ENCODE results near the gene PPP1R1A.

The PPP1R1A gene

GRCh38 chr12:54598970-54599369, 10.5 kb upstream of the PPP1R1A start:
- no peak for DNase-seq (ENCODE audit: low spot score)

GRCh38 chr12:54596526-54596946, 8.1 kb upstream of the PPP1R1A start:
- no peak for DNase-seq (ENCODE audit: low spot score)
- H3K36me3 ChIP-seq (ENCODE audit: low read depth), result no peaks in the 10 kb centered on the region
- H3K4me1 ChIP-seq (ENCODE audit: insufficient read depth, poor library complexity, severe bottlenecking), result no peaks in the 10 kb centered on the region
- peak; percentile 76 for ATAC-seq (ENCODE audit: low read depth)
- no peaks in the 10 kb centered on the region for H3K9me3 ChIP-seq (ENCODE audit: severe bottlenecking)
- TF ChIP-seq CTCF (IDR thresholded peaks at IDR 0.05; ENCODE audit: poor library complexity, severe bottlenecking), result peak; percentile 90
- no peak overlapping the region for H3K27ac ChIP-seq (ENCODE audit: poor library complexity, severe bottlenecking)
- no peaks in the 10 kb centered on the region for H3K27me3 ChIP-seq (ENCODE audit: insufficient read depth, poor library complexity, severe bottlenecking)
- no peak overlapping the region for H3K4me3 ChIP-seq (ENCODE audit: severe bottlenecking)

More at GRCh38 chr12:54598970-54599369, 10.5 kb upstream of the PPP1R1A start:
- H3K4me1 ChIP-seq (ENCODE audit: insufficient read depth, poor library complexity, severe bottlenecking), result no peaks in the 10 kb centered on the region
- no peak overlapping the region for H3K4me3 ChIP-seq (ENCODE audit: severe bottlenecking)
- no peaks in the 10 kb centered on the region for H3K9me3 ChIP-seq (ENCODE audit: severe bottlenecking)
- H3K36me3 ChIP-seq (ENCODE audit: low read depth), result no peaks in the 10 kb centered on the region
- H3K27me3 ChIP-seq (ENCODE audit: insufficient read depth, poor library complexity, severe bottlenecking), result no peaks in the 10 kb centered on the region
- no peak overlapping the region for H3K27ac ChIP-seq (ENCODE audit: poor library complexity, severe bottlenecking)
- TF ChIP-seq CTCF (IDR thresholded peaks at IDR 0.05; ENCODE audit: poor library complexity, severe bottlenecking), result no peak
- no peak for ATAC-seq (ENCODE audit: low read depth)

GRCh38 chr12:54595471-54595870, 7.0 kb upstream of the PPP1R1A start:
- Histone ChIP-seq H3K27ac (ENCODE audit: poor library complexity, severe bottlenecking) (no peak overlapping the region), H3K9me3 (ENCODE audit: severe bottlenecking) (no peaks in the 10 kb centered on the region), H3K4me1 (ENCODE audit: insufficient read depth, poor library complexity, severe bottlenecking) (no peaks in the 10 kb centered on the region), H3K36me3 (ENCODE audit: low read depth) (no peaks in the 10 kb centered on the region), H3K27me3 (ENCODE audit: insufficient read depth, poor library complexity, severe bottlenecking) (no peaks in the 10 kb centered on the region), H3K4me3 (ENCODE audit: severe bottlenecking) (no peak overlapping the region)
- ATAC-seq (ENCODE audit: low read depth) (no peak), DNase-seq (ENCODE audit: low spot score) (no peak)
- no peak for TF ChIP-seq CTCF (IDR thresholded peaks at IDR 0.05; ENCODE audit: poor library complexity, severe bottlenecking)

- Histone ChIP-seq H3K4me3 (ENCODE audit: severe bottlenecking) (no peak overlapping the region), H3K4me1 (ENCODE audit: insufficient read depth, poor library complexity, severe bottlenecking) (no peaks in the 10 kb centered on the region), H3K9me3 (ENCODE audit: severe bottlenecking) (no peaks in the 10 kb centered on the region), H3K36me3 (ENCODE audit: low read depth) (no peaks in the 10 kb centered on the region), H3K27ac (ENCODE audit: poor library complexity, severe bottlenecking) (no peak overlapping the region), H3K27me3 (ENCODE audit: insufficient read depth, poor library complexity, severe bottlenecking) (peaks cover 8% of the 10 kb centered on the region)
- no peak for ATAC-seq (ENCODE audit: low read depth)
- no peak for DNase-seq (ENCODE audit: low spot score)
- TF ChIP-seq CTCF (IDR thresholded peaks at IDR 0.05; ENCODE audit: poor library complexity, severe bottlenecking), result no peak
These were observed 5.3 kb upstream of the PPP1R1A start for GRCh38 chr12:54593725-54594124.

- no peak for TF ChIP-seq CTCF (IDR thresholded peaks at IDR 0.05; ENCODE audit: poor library complexity, severe bottlenecking)
- Histone ChIP-seq H3K27me3 (ENCODE audit: insufficient read depth, poor library complexity, severe bottlenecking) (peaks cover 12% of the 10 kb centered on the region), H3K4me3 (ENCODE audit: severe bottlenecking) (no peak overlapping the region), H3K36me3 (ENCODE audit: low read depth) (no peaks in the 10 kb centered on the region), H3K4me1 (ENCODE audit: insufficient read depth, poor library complexity, severe bottlenecking) (no peaks in the 10 kb centered on the region), H3K27ac (ENCODE audit: poor library complexity, severe bottlenecking) (no peak overlapping the region), H3K9me3 (ENCODE audit: severe bottlenecking) (no peaks in the 10 kb centered on the region)
- no peak for ATAC-seq (ENCODE audit: low read depth)
- no peak for DNase-seq (ENCODE audit: low spot score)
These were observed 4.7 kb upstream of the PPP1R1A start for GRCh38 chr12:54593135-54593534.

Measured in RWPE2 (cell line).